Measurements from ENCODE around the gene ERC2.

ERC2 gene

GRCh38 chr3:56180433-56180832 lies 287.8 kb downstream of the ERC2 start:
- no peak for DNase-seq

- DNase-seq = no peak
These were observed 294.7 kb downstream of the ERC2 start for GRCh38 chr3:56173601-56174000.

GRCh38 chr3:56164436-56164835 lies 303.8 kb downstream of the ERC2 start:
- no peak for DNase-seq

GRCh38 chr3:56157693-56158362 lies 310.4 kb downstream of the ERC2 start:
- DNase-seq = no peak

GRCh38 chr3:56154297-56154696 lies 314.0 kb downstream of the ERC2 start:
- no peak for DNase-seq

GRCh38 chr3:56147354-56147753 lies 320.9 kb downstream of the ERC2 start:
- no peak for DNase-seq

- DNase-seq = no peak
These were observed 322.9 kb downstream of the ERC2 start for GRCh38 chr3:56145410-56145809.

GRCh38 chr3:56144805-56145204 lies 323.5 kb downstream of the ERC2 start:
- DNase-seq = no peak

- DNase-seq = no peak
These were observed 330.9 kb downstream of the ERC2 start for GRCh38 chr3:56137415-56137814.

GRCh38 chr3:56136514-56136913 lies 331.8 kb downstream of the ERC2 start:
- no peak for DNase-seq

- DNase-seq = no peak
These were observed 332.3 kb downstream of the ERC2 start for GRCh38 chr3:56135941-56136340.

GRCh38 chr3:56133423-56133822 lies 334.8 kb downstream of the ERC2 start:
- no peak for DNase-seq

- DNase-seq = no peak
These were observed 335.5 kb downstream of the ERC2 start for GRCh38 chr3:56132762-56133161.

GRCh38 chr3:56131974-56132590 lies 336.2 kb downstream of the ERC2 start:
- peak in 1 of 2 experiments; percentile 17 for DNase-seq

- DNase-seq = no peak
These were observed 338.2 kb downstream of the ERC2 start for GRCh38 chr3:56130036-56130435.

- no peak for DNase-seq
These were observed 341.6 kb downstream of the ERC2 start for GRCh38 chr3:56126632-56127031.

- DNase-seq = no peak
These were observed 342.8 kb downstream of the ERC2 start for GRCh38 chr3:56125358-56126005.

- DNase-seq = no peak
These were observed 343.7 kb downstream of the ERC2 start for GRCh38 chr3:56124546-56124945.

GRCh38 chr3:56123487-56123886 lies 344.8 kb downstream of the ERC2 start:
- DNase-seq = no peak

GRCh38 chr3:56122911-56123310 lies 345.4 kb downstream of the ERC2 start:
- DNase-seq = no peak

- no peak for DNase-seq
These were observed 346.6 kb downstream of the ERC2 start for GRCh38 chr3:56121716-56122115.

GRCh38 chr3:56119575-56120349 lies 348.5 kb downstream of the ERC2 start:
- DNase-seq = no peak

GRCh38 chr3:56118968-56119367 lies 349.3 kb downstream of the ERC2 start:
- no peak for DNase-seq

- DNase-seq = no peak
These were observed 352.6 kb downstream of the ERC2 start for GRCh38 chr3:56115698-56116097.
